GM19463 (cell line): ENCODE measurements around the gene WSB1.
"Not testable (repeated sequence)": the region's sequence is repeated elsewhere in the genome, so short reads cannot be mapped to it uniquely, and the experiment has no call there.

Experiments used
- ATAC-seq: cut with Tn5 transposase; IDR thresholded peaks from one replicate; pipeline ENCODE4 v1.9.1; 2021; ENCODE audit warnings: mild to moderate bottlenecking, moderate library complexity; ENCODE audit not compliant: unreplicated experiment

WSB1 gene

GRCh38 chr17:27313301-27313700, 19.4 kb downstream of the WSB1 start:
- ATAC-seq, result no peak

DNA sequence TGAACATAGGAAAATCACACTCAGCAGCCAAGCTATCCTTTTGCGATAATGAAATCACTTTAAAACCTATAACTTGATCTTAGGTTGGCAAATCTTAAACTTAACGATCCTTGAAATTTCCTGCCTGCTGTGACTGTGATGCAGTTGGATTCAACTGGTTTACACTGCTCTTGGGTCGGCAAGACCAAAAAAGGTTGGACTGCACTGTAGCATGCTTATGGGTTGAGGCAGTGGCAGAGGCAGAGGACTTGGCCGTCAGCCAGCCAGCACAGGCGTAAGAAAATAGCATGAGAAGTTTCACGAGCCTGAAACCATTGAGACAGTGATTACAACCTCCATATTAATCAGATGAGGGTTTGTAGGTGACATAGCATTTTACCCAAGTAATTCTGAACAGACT, 21.4 kb downstream of the WSB1 start:
- no peak for ATAC-seq

DNA sequence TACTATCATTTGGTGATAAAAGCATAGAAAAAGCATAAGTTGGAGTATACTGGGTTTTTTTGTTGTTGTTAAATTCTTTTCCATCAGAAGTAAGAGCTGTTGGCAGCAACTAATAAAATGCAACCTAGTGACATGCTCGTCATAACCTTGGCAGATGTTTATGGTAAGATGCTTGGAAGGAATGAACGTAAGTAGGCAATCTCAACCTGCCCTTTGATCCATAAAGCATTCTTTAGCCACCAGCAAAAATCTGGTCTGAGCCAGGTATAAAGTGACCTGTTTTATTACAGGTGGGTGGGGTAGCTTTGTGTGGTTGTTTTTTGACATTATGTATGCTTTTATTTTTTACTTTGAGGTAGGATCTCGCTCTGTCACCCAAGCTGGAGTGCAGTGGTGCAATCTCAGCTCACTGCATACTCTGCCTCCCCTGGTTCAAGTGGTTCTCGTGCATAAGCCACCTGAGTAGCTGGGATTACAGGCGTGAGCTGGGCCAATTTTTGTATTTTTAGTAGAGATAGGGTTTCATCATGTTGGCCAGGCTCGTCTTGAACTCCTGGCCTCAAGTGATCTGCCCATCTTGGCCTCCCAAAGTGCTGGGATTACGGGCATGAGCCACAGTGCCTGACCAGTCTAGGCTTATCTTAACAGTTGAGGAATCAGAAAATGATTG, 22.0 kb downstream of the WSB1 start:
- no peak for ATAC-seq

DNA sequence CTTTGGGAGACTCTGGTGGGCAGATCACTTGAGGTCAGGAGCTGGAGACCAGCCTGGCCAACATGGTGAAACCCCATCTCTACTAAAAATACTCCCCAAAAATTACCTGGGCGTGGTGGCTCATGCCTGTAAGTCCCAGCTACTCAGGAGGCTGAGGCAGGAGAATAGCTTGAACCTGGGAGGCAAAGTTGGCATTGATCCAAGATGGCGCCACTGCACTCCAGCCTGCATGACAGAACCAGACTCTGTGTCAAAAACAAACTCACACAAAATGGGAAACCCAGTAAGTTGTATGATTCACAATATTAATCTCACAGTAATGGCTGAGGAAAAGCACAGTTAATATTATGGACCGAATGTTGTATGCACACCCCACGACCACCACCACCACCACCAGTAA, 24.3 kb downstream of the WSB1 start:
- no peak for ATAC-seq

DNA sequence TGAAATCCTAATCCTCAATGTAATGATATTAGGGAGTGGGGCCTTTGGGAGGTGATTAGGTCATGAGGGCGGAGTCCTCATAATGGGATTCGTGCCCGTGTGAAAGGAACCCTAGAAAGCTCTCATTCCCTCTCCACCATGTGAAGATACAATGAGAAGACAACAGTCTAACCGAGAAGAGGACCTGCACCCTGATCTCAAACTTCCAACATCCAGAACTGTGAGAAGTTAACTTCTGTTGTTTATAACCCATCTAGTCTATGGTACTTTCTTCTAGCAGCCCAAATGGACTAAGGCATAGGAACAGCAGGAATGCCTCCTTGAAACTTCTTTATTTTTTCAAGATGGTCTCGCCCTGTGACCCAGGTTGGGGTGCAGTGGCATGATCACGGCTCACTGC, 24.7 kb downstream of the WSB1 start:
- ATAC-seq, result no peak

DNA sequence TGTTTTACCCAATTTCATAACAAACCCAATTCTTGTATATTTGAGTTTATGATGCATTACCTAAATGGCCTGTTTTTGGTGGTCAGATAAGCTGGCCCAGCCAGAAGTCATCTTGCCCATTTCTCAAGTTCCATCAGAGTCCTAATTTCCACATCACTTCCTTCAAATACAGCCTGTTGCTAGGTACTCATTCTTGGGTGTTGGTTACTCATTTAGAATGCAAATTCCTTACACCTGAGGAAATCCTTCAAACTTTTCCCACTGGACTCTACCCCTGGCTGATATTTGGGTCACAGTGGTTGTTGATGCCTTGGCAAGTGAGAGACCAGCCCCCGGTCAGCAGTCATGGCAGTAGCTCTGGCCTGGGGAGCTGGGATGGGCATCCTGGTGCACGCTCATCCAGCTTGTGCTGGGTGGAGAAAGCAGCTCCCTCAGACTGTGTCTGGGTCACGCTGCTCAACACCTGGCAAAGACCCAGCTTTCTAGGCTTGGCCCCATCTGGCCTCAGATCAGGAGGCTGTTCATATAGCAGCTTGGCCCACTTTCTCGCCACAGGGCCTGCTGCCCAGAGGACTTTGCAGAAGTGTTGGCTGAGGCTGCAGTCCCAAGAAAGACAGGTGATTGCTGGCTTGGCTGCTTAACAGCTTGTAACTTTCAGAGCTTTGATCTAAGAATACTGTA, 25.8 kb downstream of the WSB1 start:
- no peak for ATAC-seq

DNA sequence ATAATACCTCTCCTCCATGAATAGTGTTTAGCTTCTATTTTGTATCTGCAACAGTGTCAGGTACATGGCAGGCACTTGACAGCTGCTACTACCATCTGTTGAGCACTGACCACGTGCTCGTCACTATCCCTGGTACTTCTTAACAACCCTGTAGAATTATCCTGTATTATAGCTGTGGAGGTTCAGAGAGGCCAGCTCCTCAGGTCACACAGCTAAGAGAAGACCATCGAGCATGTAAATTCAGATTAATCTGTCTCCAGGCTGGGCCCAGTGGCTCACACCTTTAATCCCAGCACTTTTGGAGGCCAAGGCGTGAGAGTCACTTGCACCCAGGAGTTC, 26.3 kb downstream of the WSB1 start:
- no peak for ATAC-seq

- ATAC-seq, result no peak
Observed at GRCh38 chr17:27321372-27321771, 27.5 kb downstream of the WSB1 start.

DNA sequence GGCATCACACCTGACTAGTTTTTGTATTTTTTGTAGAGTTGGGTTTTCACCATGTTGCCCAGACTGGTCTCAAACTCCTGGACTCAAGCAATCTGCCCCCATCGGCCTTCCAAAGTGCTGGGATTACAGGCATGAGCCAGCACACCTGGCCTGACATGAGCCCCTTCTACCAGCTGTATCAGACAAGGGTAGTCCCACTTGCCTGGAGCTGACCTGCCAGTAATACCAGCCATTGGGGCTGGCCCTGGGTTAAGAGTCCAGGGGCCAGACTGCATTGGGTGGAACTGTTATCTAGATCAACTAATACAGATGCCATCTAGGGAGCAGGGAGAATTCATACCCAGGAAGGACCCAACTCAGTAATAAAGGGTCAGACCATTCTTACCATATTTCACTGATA, 28.1 kb downstream of the WSB1 start:
- ATAC-seq, result no peak

- ATAC-seq, result no peak
Observed at GRCh38 chr17:27322690-27323508, 29.0 kb downstream of the WSB1 start.

GRCh38 chr17:27323538-27324215, 29.8 kb downstream of the WSB1 start:
- no peak for ATAC-seq

GRCh38 chr17:27324771-27325339, 30.9 kb downstream of the WSB1 start:
- ATAC-seq, result no peak

GRCh38 chr17:27326051-27326450, 32.1 kb downstream of the WSB1 start:
- ATAC-seq, result no peak

GRCh38 chr17:27326585-27326984, 32.7 kb downstream of the WSB1 start:
- no peak for ATAC-seq

DNA sequence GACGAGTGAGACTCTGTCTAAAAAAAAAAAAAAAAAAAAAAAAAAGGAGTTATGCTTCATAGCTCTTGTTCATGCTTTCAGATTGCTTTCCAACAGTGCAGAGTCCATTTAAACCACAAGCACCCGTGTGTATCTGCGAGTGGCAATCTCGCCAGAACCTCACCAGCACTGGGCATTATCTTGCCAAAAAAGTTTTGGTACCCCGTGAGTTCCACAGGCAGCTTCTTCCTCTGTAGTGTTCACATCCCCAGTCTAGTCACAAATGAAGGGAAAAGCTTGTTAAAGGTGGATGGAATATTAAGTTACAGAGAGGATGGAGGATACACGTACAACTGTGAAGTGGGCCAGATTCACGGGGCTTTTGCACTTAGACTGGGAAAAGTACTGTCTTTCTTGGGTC, 33.5 kb downstream of the WSB1 start:
- no peak for ATAC-seq

GRCh38 chr17:27327871-27328270, 34.0 kb downstream of the WSB1 start:
- no peak for ATAC-seq

DNA sequence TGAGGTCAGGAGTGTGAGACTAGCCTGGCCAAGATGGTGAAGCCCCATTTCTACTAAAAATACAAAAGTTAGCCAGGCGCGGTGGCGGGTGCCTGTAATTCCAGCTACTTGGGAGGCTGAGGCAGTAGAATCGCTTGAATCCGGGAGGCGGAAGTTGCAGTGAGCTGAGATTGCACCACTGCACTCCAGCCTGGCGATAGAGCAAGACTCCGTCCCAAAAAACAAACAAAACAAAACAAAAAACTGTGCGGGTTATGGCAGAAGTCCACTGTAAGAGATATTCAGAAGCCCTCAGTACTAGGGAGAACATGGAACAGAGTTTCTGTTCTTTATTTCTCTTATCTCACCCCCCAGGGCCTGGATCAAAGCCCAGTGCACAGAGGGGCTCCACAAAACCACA, 34.8 kb downstream of the WSB1 start:
- not testable (repeated sequence) for ATAC-seq

DNA sequence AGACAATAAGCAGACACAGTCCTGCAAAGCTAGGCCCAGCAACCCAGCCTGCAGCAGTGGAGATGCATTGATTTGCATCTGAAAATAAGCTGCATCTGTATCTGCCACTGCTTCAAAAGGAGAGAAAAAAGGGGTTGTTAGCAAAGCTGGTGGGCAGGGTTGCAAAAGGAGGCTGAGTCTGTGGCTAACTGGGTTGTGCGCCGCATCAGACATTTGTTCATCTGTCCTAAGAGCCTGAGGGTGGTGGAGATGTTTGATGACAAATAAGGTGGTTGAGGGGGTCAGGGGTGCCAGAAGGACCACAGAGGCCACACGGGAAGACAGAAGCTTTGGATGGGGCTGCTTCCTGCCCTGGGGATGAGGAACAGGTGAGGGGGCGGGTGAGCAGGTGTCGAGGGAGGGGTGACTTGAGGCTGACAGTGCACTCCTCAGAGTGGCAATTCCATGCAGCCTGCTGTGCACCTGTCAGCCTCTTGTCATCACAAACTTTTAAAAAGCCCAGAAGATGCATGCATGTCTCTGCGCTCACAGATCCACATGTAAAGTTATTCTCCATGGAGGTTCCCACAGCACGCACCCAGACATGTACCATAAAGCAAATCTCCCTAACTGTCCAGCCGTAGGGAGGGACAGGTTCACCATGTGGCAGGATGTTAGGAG, 35.4 kb downstream of the WSB1 start:
- ATAC-seq, result no peak

DNA sequence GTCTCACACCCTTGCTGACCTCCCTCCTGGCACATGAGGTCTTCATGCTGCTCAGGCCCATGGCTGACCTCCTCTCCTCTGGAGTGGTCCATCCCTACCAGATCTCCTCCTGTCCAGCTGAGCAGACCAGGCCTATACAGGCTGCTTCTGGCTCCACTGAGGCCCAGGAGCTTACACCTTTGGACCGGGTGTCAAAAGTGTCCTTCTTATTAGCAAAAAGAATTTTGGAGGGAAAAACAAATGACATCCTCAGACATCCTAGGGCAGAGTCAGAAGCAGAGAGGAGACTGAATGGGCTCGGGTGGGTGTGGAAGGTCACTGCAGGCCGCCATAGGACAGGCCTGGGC, 38.1 kb downstream of the WSB1 start:
- ATAC-seq, result no peak

GRCh38 chr17:27332485-27333409, 38.8 kb downstream of the WSB1 start:
- ATAC-seq, result peak; percentile 81
